Endothelial cell of umbilical vein (primary cell): ENCODE measurements around the gene AHCY.

Experiments
- CTCF ChIP-seq, 2 donors: IDR thresholded peaks; 1 replicate in 1 of 2; 2 replicates in 1 of 2; pipeline ENCODE4 v1.5.1; 2011; ENCODE audit warnings: low read length in 2 of 2, mild to moderate bottlenecking in 2 of 2, moderate library complexity in 2 of 2, control low read depth in 1 of 2, inconsistent platforms in 1 of 2, low read depth in 1 of 2; ENCODE audit not compliant: insufficient read depth in 1 of 2; ENCODE audit errors: extremely low read depth in 1 of 2
- EZH2 ChIP-seq: IDR thresholded peaks from 2 replicates; pipeline ENCODE4 v1.6.1; 2012; ENCODE audit warnings: borderline replicate concordance, low read depth, mild to moderate bottlenecking, moderate library complexity, low read length, inconsistent platforms; ENCODE audit not compliant: severe bottlenecking
- GATA2 ChIP-seq: IDR thresholded peaks from 2 replicates; pipeline ENCODE4 v1.7.0; 2011; ENCODE audit warnings: low read depth, mild to moderate bottlenecking, moderate library complexity, mixed read lengths, low read length; ENCODE audit not compliant: insufficient read length, insufficient read depth
- JUN ChIP-seq: IDR thresholded peaks from 2 replicates; pipeline ENCODE4 v1.6.1; 2011; ENCODE audit warnings: borderline replicate concordance, low read depth; ENCODE audit not compliant: insufficient read length, insufficient read depth
- MAX ChIP-seq: IDR thresholded peaks from 2 replicates; pipeline ENCODE4 v1.6.1; 2011; ENCODE audit not compliant: insufficient read depth, insufficient read length
- MYC ChIP-seq: IDR thresholded peaks from one replicate; pipeline ENCODE4 v1.6.1; 2011; ENCODE audit warnings: mild to moderate bottlenecking, low read depth, low read length
- POLR2A ChIP-seq: IDR thresholded peaks from 2 replicates; pipeline ENCODE4 v1.6.1; 2012; ENCODE audit warnings: low read depth, mild to moderate bottlenecking, control low read depth, low read length
- POLR2AphosphoS5 ChIP-seq: IDR thresholded peaks from 2 replicates; pipeline ENCODE4 v1.6.1; 2012; ENCODE audit warnings: low read depth, mild to moderate bottlenecking, control low read depth, low read length, moderate library complexity; ENCODE audit not compliant: insufficient read depth

- TF ChIP-seq JUN (no peak), CTCF (IDR thresholded peaks at IDR 0.05; ENCODE audit: extremely low read depth in 1 of 2, insufficient read depth in 1 of 2, low read depth in 1 of 2, low read length in 2 of 2) (no peak), POLR2A (no peak), MYC (no peak), MAX (no peak), GATA2 (no peak), EZH2 (no peak), POLR2AphosphoS5 (no peak)
Observed at GRCh38 chr20:34310481-34311117, 7.4 kb upstream of the AHCY start.
